Left renal pelvis (tissue), 4 donors: Measurements from ENCODE around the gene KIAA1671. TPM values are rescaled to one million over a fixed set of nuclear protein-coding genes. Genes with fewer than 3 reads are reported as not detected.

ENCODE experiments used
- DNase-seq, 4 donors: peaks; one replicate each; pipeline ENCODE4 v3.0.0-alpha.2; 2013; ENCODE audit warnings: low read depth in 4 of 4, low spot score in 3 of 4
- polyA plus RNA-seq, 4 donors: library from polyadenylated mRNA; unstranded; fragments of 120-200 nt; gene quantifications; one replicate each; pipeline ENCODE4 v1.2.1, GENCODE V29; 2013; ENCODE audit not compliant: insufficient read length in 4 of 4

KIAA1671 gene
- polyA plus RNA-seq, 4 donors: 21.0 to 28.4 (median 24.1) TPM

- no peak for DNase-seq
These were observed 79.5 kb downstream of the KIAA1671 start for GRCh38 chr22:25032066-25032465.

GRCh38 chr22:25035715-25036114 lies 83.2 kb downstream of the KIAA1671 start:
- no peak for DNase-seq

GRCh38 chr22:25038239-25038638 lies 85.7 kb downstream of the KIAA1671 start:
- DNase-seq: no peak

- DNase-seq: no peak
These were observed 86.3 kb downstream of the KIAA1671 start for GRCh38 chr22:25038771-25039170.

GRCh38 chr22:25039255-25039654 lies 86.7 kb downstream of the KIAA1671 start:
- no peak for DNase-seq

- DNase-seq: no peak
These were observed 87.2 kb downstream of the KIAA1671 start for GRCh38 chr22:25039754-25040153.

- no peak for DNase-seq
These were observed 92.6 kb downstream of the KIAA1671 start for GRCh38 chr22:25045159-25045558.

GRCh38 chr22:25048071-25048470 lies 95.6 kb downstream of the KIAA1671 start:
- no peak for DNase-seq

- DNase-seq: no peak
These were observed 96.4 kb downstream of the KIAA1671 start for GRCh38 chr22:25048659-25049647.

GRCh38 chr22:25049770-25050169 lies 97.3 kb downstream of the KIAA1671 start:
- DNase-seq: no peak

GRCh38 chr22:25050566-25050965 lies 98.0 kb downstream of the KIAA1671 start:
- no peak for DNase-seq

- no peak for DNase-seq
These were observed 98.6 kb downstream of the KIAA1671 start for GRCh38 chr22:25051073-25051472.

- DNase-seq: no peak
These were observed 99.6 kb downstream of the KIAA1671 start for GRCh38 chr22:25051983-25052710.

- no peak for DNase-seq
These were observed 100.8 kb downstream of the KIAA1671 start for GRCh38 chr22:25053153-25053805.

GRCh38 chr22:25054943-25055511 lies 102.5 kb downstream of the KIAA1671 start:
- DNase-seq: no peak

GRCh38 chr22:25057013-25057881 lies 104.7 kb downstream of the KIAA1671 start:
- no peak for DNase-seq

- no peak for DNase-seq
These were observed 106.9 kb downstream of the KIAA1671 start for GRCh38 chr22:25059438-25059837.

GRCh38 chr22:25060522-25061071 lies 108.1 kb downstream of the KIAA1671 start:
- DNase-seq: no peak

GRCh38 chr22:25061134-25061533 lies 108.6 kb downstream of the KIAA1671 start:
- DNase-seq: no peak
